Vagina (tissue), 2 donors: ENCODE measurements around the gene SETBP1.

Experiments used
- CTCF ChIP-seq, 3 experiments: fragments of 450-650 bp in 2 of 3; fragments of 200-600 bp in 1 of 3; sonication (generic) in 1 of 3; IDR thresholded peaks; one replicate each; pipeline ENCODE4 v1.5.1; 2017 to 2019; ENCODE audit warnings: antibody characterized with exemption in 3 of 3, mild to moderate bottlenecking in 2 of 3, moderate library complexity in 2 of 3
- POLR2A ChIP-seq, 2 donors: fragments of 450-650 bp; IDR thresholded peaks; one replicate each; pipeline ENCODE4 v1.6.1; 2017; ENCODE audit warnings: antibody characterized with exemption in 2 of 2, mild to moderate bottlenecking in 2 of 2, moderate library complexity in 2 of 2

- no peak for TF ChIP-seq CTCF (IDR thresholded peaks at IDR 0.05)
- no peak for TF ChIP-seq POLR2A (IDR thresholded peaks at IDR 0.05)
These were observed 297.2 kb downstream of the SETBP1 start for GRCh38 chr18:44977856-44978255.
